PC-3 (cell line): Measurements from ENCODE around the gene CCDC86. TPM values are rescaled to one million over a fixed set of nuclear protein-coding genes. Genes with fewer than 3 reads are reported as not detected.

Source experiments
- ATAC-seq: fragments of 200-7000 bp; cut with Tn5 transposase; 2 replicates; pipeline ENCODE4 v1.9.1; 2020; ENCODE audit warnings: mild to moderate bottlenecking, moderate library complexity
- BruUV-seq: library from RNA; stranded (reverse); fragments of 400-500 nt; replicated peaks from 2 replicates; lab custom pipeline; 2021; lab: Mats Ljungman, UMichigan
- CTCF ChIA-PET: fragments of 300-600 bp; sonication (Branson Sonifier 250); formaldehyde crosslinking; loops from one replicate; lab custom pipeline; 2022; ENCODE audit warnings: antibody characterized with exemption; lab: Charles Lee
- POLR2A ChIA-PET: fragments of 300-600 bp; sonication (Branson Sonifier 250); formaldehyde crosslinking; loops from one replicate; lab custom pipeline; 2022; ENCODE audit warnings: antibody characterized with exemption; ENCODE audit not compliant: unreplicated experiment; lab: Charles Lee
- DNase-seq: peaks from one replicate; pipeline ENCODE4 v3.0.0-alpha.2; 2015
- H2AFZ ChIP-seq: fragments of 300-600 bp; sonication (generic); 2 replicates; pipeline ENCODE4 v1.6.0; 2016; ENCODE audit warnings: antibody characterized with exemption, low read length
- H3F3A ChIP-seq: fragments of 300-600 bp; sonication (generic); one replicate; pipeline ENCODE4 v1.6.0; 2017; ENCODE audit warnings: antibody characterized with exemption, low read length, control low read depth, mild to moderate bottlenecking; ENCODE audit not compliant: unreplicated experiment
- H3K27ac ChIP-seq: fragments of 300-600 bp; sonication (generic); 2 replicates; pipeline ENCODE4 v1.5.1; 2016; ENCODE audit warnings: mild to moderate bottlenecking, low read length
- H3K27me3 ChIP-seq: fragments of 300-600 bp; sonication (generic); 2 replicates; pipeline ENCODE4 v1.6.1; 2016; ENCODE audit warnings: low read length, mixed read lengths
- H3K36me3 ChIP-seq: fragments of 300-600 bp; sonication (generic); 2 replicates; pipeline ENCODE4 v1.6.1; 2016; ENCODE audit warnings: low read depth, mixed run types, low read length, mixed read lengths
- H3K4me1 ChIP-seq: fragments of 300-600 bp; sonication (generic); 2 replicates; pipeline ENCODE4 v1.5.1; 2016; ENCODE audit warnings: low read length; ENCODE audit not compliant: insufficient read depth
- H3K4me2 ChIP-seq: fragments of 300-600 bp; sonication (generic); 2 replicates; pipeline ENCODE4 v1.6.0; 2016; ENCODE audit warnings: low read length
- H3K4me3 ChIP-seq: fragments of 300-600 bp; sonication (generic); 2 replicates; pipeline ENCODE4 v1.5.1; 2016; ENCODE audit warnings: mild to moderate bottlenecking, low read length, mixed read lengths
- H3K79me2 ChIP-seq: fragments of 300-600 bp; sonication (generic); 2 replicates; pipeline ENCODE4 v1.6.1; 2017; ENCODE audit warnings: low read length, mixed read lengths
- H3K9ac ChIP-seq: fragments of 300-600 bp; sonication (generic); 2 replicates; pipeline ENCODE4 v1.6.0; 2016; ENCODE audit warnings: mild to moderate bottlenecking, low read length
- H3K9me2 ChIP-seq: fragments of 300-600 bp; sonication (generic); replicated peaks from 2 replicates; pipeline ENCODE4 v1.6.1; 2016; ENCODE audit warnings: mixed run types, low read length, mixed read lengths
- H3K9me3 ChIP-seq: fragments of 300-600 bp; sonication (generic); 2 replicates; pipeline ENCODE4 v1.6.1; 2016; ENCODE audit warnings: low read length, mixed read lengths
- H4K20me1 ChIP-seq: fragments of 300-600 bp; sonication (generic); 2 replicates; pipeline ENCODE4 v1.6.1; 2016; ENCODE audit warnings: low read length, mixed read lengths
- EZH2 ChIP-seq: fragments of 300-600 bp; sonication (generic); IDR thresholded peaks from one replicate; pipeline ENCODE4 v1.6.1; 2017; ENCODE audit warnings: antibody characterized with exemption, mild to moderate bottlenecking, low read length; ENCODE audit not compliant: unreplicated experiment
- EZH2phosphoT487 ChIP-seq: fragments of 300-600 bp; sonication (generic); IDR thresholded peaks from 2 replicates; pipeline ENCODE4 v1.6.1; 2018; ENCODE audit warnings: mild to moderate bottlenecking, antibody characterized with exemption, low read length, borderline replicate concordance
- intact Hi-C: fragments of 100-400 bp; cut with micrococcal nuclease; formaldehyde crosslinking; loops from 2 replicates; pipeline ENCODE4 v1.9.0; 2023
- total RNA-seq: library from RNA; depleted of rRNA; stranded (reverse); fragments of >200 nt; gene quantifications from 2 replicates; pipeline ENCODE4 v1.2.3, GENCODE V29; 2014
- TF ChIP-seq, protein P1 (sequence below): fragments of 300-600 bp; sonication (generic); conservative IDR thresholded peaks from 2 replicates; pipeline ENCODE4 v1.5.1; 2017; ENCODE audit warnings: antibody characterized with exemption, low read depth, mild to moderate bottlenecking, low read length

The CCDC86 gene
- total RNA-seq, 1 experiment from 2014 or later, result 67.9 TPM

- ChIA-PET POLR2A (interaction anchor here (0.6 to 0.7 kb wide), 2 partner anchors 57 to 129 kb away, joined by 3 read pairs; no protein-coding TSS in a partner anchor), CTCF (no interaction called here)
- no peaks in the 10 kb centered on the region for H3K27me3 ChIP-seq
- no peak overlapping the region for H3K9ac ChIP-seq
- ATAC-seq (no peak), DNase-seq (no peak)
- H3K79me2 ChIP-seq, result no peaks in the 10 kb centered on the region
- no TSS peak for BruUV-seq
- no peaks in the 10 kb centered on the region for H3F3A ChIP-seq
- TF ChIP-seq EZH2, result no peak
- TF ChIP-seq EZH2phosphoT487, result no peak
- TF ChIP-seq, protein P1, sequence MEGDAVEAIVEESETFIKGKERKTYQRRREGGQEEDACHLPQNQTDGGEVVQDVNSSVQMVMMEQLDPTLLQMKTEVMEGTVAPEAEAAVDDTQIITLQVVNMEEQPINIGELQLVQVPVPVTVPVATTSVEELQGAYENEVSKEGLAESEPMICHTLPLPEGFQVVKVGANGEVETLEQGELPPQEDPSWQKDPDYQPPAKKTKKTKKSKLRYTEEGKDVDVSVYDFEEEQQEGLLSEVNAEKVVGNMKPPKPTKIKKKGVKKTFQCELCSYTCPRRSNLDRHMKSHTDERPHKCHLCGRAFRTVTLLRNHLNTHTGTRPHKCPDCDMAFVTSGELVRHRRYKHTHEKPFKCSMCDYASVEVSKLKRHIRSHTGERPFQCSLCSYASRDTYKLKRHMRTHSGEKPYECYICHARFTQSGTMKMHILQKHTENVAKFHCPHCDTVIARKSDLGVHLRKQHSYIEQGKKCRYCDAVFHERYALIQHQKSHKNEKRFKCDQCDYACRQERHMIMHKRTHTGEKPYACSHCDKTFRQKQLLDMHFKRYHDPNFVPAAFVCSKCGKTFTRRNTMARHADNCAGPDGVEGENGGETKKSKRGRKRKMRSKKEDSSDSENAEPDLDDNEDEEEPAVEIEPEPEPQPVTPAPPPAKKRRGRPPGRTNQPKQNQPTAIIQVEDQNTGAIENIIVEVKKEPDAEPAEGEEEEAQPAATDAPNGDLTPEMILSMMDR, result no peak
- intact Hi-C loops, result no loop called here
- no peaks in the 10 kb centered on the region for H3K9me2 ChIP-seq
- no peak overlapping the region for H3K4me3 ChIP-seq
- H4K20me1 ChIP-seq, result no peaks in the 10 kb centered on the region
- no peaks in the 10 kb centered on the region for H3K9me3 ChIP-seq
- peaks cover 2% of the 10 kb centered on the region; the same call in 1 of the 2 replicates for H3K36me3 ChIP-seq
- H3K4me2 ChIP-seq, result no peak overlapping the region
- no peaks in the 10 kb centered on the region for H3K4me1 ChIP-seq
- no peak overlapping the region for H3K27ac ChIP-seq
- H2AFZ ChIP-seq, result no peak overlapping the region
These were observed 32.8 kb downstream of the CCDC86 start for GRCh38 chr11:60874421-60875365.

- Histone ChIP-seq H3K27me3 (no peaks in the 10 kb centered on the region), H3K4me3 (no peak overlapping the region), H2AFZ (no peak overlapping the region), H3F3A (no peaks in the 10 kb centered on the region), H3K79me2 (no peaks in the 10 kb centered on the region), H3K9ac (no peak overlapping the region), H3K27ac (no peak overlapping the region), H3K36me3 (peaks cover 2% of the 10 kb centered on the region; the same call in 1 of the 2 replicates), H3K4me1 (no peaks in the 10 kb centered on the region), H3K9me3 (no peaks in the 10 kb centered on the region), H4K20me1 (no peaks in the 10 kb centered on the region), H3K9me2 (no peaks in the 10 kb centered on the region), H3K4me2 (no peak overlapping the region)
- POLR2A ChIA-PET, result interaction anchor here (0.6 to 0.7 kb wide), 2 partner anchors 58 to 130 kb away, joined by 3 read pairs; no protein-coding TSS in a partner anchor
- no peak for ATAC-seq
- intact Hi-C loops, result no loop called here
- BruUV-seq, result no TSS peak
- CTCF ChIA-PET, result no interaction called here
- TF ChIP-seq, protein P1, result no peak
- no peak for TF ChIP-seq EZH2
- no peak for TF ChIP-seq EZH2phosphoT487
- no peak for DNase-seq
These were observed 33.7 kb downstream of the CCDC86 start for GRCh38 chr11:60875366-60876167.
